BJ (cell line): ENCODE results near the gene TMIGD1. TPM values are rescaled to one million over a fixed set of nuclear protein-coding genes. Genes with fewer than 3 reads are reported as not detected.

Experiments
- CTCF ChIA-PET: fragments of 350-600 bp; formaldehyde crosslinking; extraction: SDS; loops from one replicate; lab custom pipeline; 2021; ENCODE audit warnings: antibody characterized with exemption, inconsistent platforms; lab: Yijun Ruan, JAX
- POLR2A ChIA-PET: fragments of 300-600 bp; sonication (Branson Sonifier 250); formaldehyde crosslinking; extraction: SDS; loops from one replicate; lab custom pipeline; 2021; ENCODE audit warnings: antibody characterized with exemption; lab: Charles Lee
- DNase-seq: peaks from one replicate; pipeline ENCODE4 v3.0.0-alpha.2; 2011; ENCODE audit warnings: low read depth
- H3K27me3 ChIP-seq: 2 replicates; pipeline ENCODE4 v1.6.0; 2011; ENCODE audit warnings: low read length; ENCODE audit not compliant: control insufficient read depth, insufficient read depth
- H3K36me3 ChIP-seq: 2 replicates; pipeline ENCODE4 v1.5.1; 2011; ENCODE audit warnings: low read length; ENCODE audit not compliant: control insufficient read depth, insufficient read depth
- H3K4me3 ChIP-seq: 2 replicates; pipeline ENCODE4 v1.5.1; 2011; ENCODE audit warnings: low read depth, mild to moderate bottlenecking, control low read depth, low read length
- CTCF ChIP-seq: IDR thresholded peaks from 2 replicates; pipeline ENCODE4 v1.5.1; 2011; ENCODE audit warnings: low read depth, mild to moderate bottlenecking, control low read depth, inconsistent platforms, low read length, moderate library complexity; ENCODE audit not compliant: insufficient read depth
- polyA plus RNA-seq: library from polyadenylated mRNA; depleted of rRNA; stranded (reverse); fragments of >200 nt; gene quantifications from 2 replicates; pipeline ENCODE4 v1.2.3, GENCODE V29; 2011

The TMIGD1 gene
- polyA plus RNA-seq, 1 experiment, result not detected

DNA sequence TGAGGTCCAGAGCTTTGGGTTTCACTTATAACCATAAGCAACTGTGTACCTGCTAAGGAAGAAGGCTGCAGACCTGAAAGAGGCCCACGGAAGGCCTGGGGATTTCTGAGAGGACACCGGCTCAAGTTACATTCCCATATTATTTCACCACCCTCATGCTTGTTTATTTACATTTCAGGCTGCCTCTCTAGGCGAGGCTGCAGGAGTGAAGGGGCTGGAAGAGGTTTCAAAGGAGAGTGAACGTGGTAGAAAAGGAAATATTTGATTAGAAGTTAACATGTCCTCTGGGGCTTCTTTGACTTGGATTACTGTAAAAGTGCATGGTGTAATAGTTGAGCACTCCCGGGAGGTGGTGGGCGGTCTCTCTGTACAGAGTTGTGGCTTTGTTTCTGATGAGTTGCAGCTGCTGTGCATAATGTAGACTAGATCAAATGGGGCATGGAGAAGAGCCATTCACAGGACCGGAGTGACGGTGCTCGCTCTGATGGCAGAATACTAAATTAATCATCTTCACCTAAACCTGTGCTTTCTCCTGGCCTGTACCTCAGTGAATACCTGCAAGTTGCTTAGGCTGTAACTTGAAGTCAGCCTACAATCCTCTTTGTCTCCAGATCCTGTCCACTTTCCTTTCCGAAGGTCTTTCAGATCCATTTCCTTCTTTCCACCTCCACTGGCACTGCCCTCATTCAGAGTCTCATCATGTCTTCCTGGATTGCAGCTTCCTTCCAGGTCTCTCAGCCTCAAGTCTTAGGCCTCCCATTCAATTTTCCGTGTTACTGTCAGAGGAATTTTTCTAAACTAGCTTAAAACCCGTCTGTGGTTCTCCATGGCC, 43.0 kb upstream of the TMIGD1 start:
- no peak for TF ChIP-seq CTCF
- peak; percentile 31 for DNase-seq
- Histone ChIP-seq H3K36me3 (no peaks in the 10 kb centered on the region), H3K27me3 (no peaks in the 10 kb centered on the region), H3K4me3 (no peak overlapping the region)
- CTCF ChIA-PET, result interaction anchor here (1.4 to 2.1 kb wide), 2 partner anchors 37 to 100 kb away, joined by 3 to 10 read pairs; partner anchors contain the start of gene GOSR1
- POLR2A ChIA-PET, result no interaction called here

GRCh38 chr17:30375661-30376060, 41.8 kb upstream of the TMIGD1 start:
- no peak for TF ChIP-seq CTCF
- Histone ChIP-seq H3K4me3 (no peak overlapping the region), H3K27me3 (no peaks in the 10 kb centered on the region), H3K36me3 (no peaks in the 10 kb centered on the region)
- CTCF ChIA-PET, result interaction anchor here (1.0 kb wide), 1 partner anchor 30 kb away, joined by 3 read pairs; no protein-coding TSS in a partner anchor
- DNase-seq, result no peak
- POLR2A ChIA-PET, result no interaction called here

DNA sequence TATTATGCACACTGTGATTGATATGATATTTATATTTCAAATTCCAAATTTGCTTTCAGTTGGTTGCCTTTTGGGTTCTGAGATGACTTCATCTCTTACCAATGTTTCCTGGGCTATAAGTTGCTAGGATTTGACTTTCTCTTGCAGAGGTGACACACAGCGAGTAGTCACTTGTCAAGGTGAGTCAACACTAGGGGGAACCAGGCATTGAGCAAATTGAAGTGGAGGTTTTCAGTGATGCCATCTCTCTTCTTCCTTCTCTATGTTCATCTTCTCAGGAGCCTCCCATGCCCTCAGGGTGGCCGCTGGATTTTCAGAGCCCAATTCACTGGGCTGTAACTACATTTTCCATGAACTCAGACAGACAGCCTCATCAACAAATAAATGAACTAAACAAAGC, 38.9 kb upstream of the TMIGD1 start:
- H3K27me3 ChIP-seq, result no peaks in the 10 kb centered on the region
- TF ChIP-seq CTCF, result no peak
- H3K36me3 ChIP-seq, result no peaks in the 10 kb centered on the region
- POLR2A ChIA-PET, result no interaction called here
- CTCF ChIA-PET, result no interaction called here
- no peak overlapping the region for H3K4me3 ChIP-seq
- DNase-seq, result no peak

DNA sequence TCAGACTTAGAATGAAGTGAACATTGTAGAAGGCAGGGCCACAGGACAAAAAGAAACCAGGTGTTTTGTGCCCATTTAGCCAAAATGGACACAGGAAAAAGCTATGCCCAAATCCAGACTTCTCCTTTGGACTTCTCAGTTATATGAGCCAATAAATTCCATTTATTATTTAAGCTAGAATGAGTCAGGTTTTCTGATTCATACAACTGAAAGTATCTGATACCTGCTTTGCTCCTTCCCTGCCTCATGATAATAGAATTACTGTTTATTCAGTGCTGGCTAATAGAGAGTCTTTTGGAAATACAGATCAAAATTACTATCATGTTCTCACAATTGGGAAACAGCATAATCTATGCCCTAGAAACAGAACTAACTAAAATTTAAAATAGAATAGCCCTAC, 36.1 kb upstream of the TMIGD1 start:
- H3K36me3 ChIP-seq, result no peaks in the 10 kb centered on the region
- no peak for TF ChIP-seq CTCF
- ChIA-PET CTCF (no interaction called here), POLR2A (no interaction called here)
- no peak for DNase-seq
- H3K27me3 ChIP-seq, result no peaks in the 10 kb centered on the region
- no peak overlapping the region for H3K4me3 ChIP-seq

DNA sequence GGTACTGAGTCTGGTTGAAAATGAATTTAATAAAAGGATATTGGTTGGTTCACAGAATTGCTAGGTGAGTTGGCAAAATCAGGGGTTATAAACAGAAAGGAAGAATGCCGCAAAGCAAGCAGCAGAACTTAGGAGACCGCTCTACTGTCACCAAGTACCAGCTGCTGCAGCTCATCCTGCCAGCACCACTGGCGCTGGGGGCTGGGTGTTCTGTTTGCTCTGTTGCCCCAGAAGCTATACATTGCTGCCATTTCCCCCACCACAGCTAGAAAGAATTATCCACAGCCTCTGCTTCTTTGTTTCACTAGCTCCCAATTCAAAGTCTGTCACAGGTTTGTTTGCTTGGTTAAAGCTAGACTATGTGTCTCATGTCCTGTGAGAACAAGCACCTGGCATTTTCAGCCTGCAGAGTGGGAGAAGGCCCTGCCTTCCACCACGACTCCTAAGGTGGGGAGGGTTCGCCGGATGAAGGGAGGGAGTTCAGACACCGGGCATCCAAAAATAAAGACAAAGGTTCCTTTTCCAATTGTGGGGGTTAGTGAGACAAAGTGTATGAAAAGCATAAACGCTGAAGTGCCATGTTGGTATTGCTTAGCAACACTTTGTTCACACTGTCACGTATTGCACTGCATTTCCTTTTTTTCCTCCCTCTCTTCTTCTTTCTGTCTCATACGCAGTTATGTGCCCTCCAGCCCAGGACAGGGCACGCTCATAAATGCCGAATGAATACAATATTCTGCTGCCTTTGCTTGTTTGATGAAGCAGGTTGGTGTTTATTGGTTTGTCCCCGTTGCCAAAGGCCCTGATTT, 35.3 kb upstream of the TMIGD1 start:
- ChIA-PET CTCF (no interaction called here), POLR2A (no interaction called here)
- TF ChIP-seq CTCF, result no peak
- no peak for DNase-seq
- H3K4me3 ChIP-seq, result no peak overlapping the region
- H3K36me3 ChIP-seq, result no peaks in the 10 kb centered on the region
- H3K27me3 ChIP-seq, result no peaks in the 10 kb centered on the region
